NCI-H1092 treated with DMSO at 0.1 percent for 48 hours (cell line): ENCODE results near the gene FTO.

Experiments used
- DNase-seq: peaks from one replicate; lab custom pipeline; 2025; lab: John Stamatoyannopoulos, UW

FTO gene

DNA sequence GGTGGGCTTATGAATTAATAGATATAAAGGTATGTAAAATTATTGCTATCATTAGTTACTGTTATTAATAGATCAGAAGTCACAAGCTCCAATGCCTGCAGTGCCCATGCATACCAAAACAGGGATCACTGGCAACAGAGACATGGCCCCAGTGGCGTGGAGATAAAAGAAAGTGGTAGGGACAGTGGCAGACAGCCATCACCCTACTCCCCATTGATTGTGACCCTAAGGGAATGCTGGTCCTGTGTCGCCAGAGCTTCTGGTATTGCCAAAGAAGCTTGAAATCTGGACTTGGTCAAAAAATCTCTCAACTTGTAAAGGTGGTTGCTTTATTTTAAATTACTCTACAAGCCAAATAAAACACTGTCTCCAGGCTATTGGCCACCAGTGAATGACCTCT lies 303.5 kb downstream of the FTO start:
- DNase-seq, result no peak

GRCh38 chr16:54009464-54010176 lies 305.7 kb downstream of the FTO start:
- no peak for DNase-seq

DNA sequence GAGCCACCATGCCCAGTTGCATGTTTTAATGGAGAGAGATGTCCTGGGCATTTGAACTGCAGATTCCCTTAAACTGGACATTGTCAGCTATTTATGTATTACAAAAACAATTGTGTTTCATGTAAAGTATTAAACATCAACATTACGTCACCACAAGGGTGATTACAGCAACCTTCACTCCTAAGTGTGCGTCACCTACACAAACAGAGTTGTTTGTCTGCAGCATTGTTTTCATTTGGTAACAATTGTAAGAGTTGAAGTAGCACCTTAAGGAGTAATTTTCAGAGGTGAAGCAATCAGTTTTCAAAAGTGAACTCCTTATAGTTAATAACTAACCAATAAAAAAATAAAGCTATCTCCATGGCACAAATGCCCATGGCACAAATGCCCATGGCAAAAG lies 311.2 kb downstream of the FTO start:
- no peak for DNase-seq

- no peak for DNase-seq
Observed at GRCh38 chr16:54022362-54022761, 318.4 kb downstream of the FTO start.

DNA sequence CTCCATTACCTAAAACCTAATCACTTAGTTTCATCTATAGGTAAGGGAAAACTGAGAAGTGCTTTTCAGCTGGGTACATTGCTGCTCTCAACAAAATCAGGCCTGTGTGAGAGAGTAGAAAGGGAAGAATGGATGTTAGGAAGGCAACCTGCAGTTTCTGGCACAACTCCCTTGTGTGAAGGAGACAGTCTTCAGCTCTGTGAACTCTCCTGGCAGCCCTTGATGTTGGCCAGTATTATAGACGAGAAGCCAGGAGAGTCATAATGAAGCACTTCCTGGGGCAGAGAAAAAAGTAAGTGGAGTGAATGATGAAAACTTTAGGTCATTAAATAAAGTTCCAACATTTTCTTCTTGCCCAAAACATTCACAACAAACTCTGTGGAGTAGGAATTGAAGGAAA lies 322.5 kb downstream of the FTO start:
- DNase-seq, result no peak

DNA sequence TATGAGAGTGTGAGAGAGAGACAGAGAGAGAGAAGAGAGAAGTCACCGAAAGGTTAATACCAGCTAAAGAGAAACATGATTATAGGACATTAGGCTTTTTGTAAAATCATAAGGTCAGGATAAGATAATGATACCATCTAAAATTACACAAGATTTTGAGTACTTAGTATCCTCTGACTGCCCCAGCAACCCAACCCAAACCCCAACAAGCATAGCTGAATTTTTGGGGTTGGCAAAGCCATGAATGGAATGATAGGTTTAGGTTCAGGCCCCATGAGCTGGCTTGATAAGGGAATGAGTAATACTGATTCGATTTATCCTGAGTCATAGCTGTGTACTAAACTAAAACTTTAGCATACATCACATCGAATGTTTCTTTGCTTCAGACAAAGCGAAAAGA lies 323.1 kb downstream of the FTO start:
- no peak for DNase-seq

- DNase-seq, result no peak
Observed at GRCh38 chr16:54027558-54027957, 323.6 kb downstream of the FTO start.

DNA sequence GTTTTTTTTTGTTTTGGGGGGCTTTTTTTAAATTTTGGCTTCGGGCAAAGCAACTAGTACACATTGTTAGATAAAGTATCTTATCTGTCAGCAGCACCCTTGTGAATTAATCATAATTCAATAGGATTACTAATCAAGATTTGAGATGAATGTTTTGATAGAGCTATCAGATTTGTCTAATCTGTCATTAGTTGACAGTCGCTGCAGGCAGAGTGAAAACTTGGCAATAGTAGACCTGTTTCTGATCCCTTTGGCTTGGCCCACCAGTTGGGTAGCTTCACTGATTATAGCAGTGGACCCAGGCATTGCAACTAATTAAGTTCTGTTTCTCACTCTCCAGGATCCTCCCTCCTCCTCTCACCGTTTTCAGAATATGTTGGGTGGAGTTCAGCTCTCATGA lies 324.0 kb downstream of the FTO start:
- DNase-seq, result no peak

- no peak for DNase-seq
Observed at GRCh38 chr16:54030451-54030850, 326.5 kb downstream of the FTO start.

GRCh38 chr16:54031107-54031760 lies 327.3 kb downstream of the FTO start:
- DNase-seq, result no peak

GRCh38 chr16:54033747-54034146 lies 329.8 kb downstream of the FTO start:
- DNase-seq, result no peak

GRCh38 chr16:54034684-54035083 lies 330.7 kb downstream of the FTO start:
- no peak for DNase-seq

DNA sequence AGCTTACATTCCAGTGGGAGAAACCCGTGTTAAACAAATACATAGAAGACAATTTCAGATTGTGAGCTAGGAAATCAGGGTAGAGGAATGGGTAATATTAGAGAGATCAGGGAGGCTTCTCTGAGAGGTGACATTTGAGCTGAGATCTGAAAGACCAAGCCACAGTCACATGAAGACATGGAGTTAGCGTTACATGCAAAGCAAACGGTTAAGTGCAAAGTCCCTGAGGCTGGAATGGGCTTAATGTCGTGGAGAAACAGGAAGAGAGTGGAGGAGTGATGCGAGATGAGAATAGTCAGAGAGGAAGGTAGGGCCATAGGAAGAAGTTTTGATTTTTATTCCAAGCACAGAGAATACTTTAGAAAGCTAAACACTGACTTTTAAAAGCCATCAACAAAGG lies 336.5 kb downstream of the FTO start:
- no peak for DNase-seq

- DNase-seq, result no peak
Observed at GRCh38 chr16:54040975-54041374, 337.0 kb downstream of the FTO start.

DNA sequence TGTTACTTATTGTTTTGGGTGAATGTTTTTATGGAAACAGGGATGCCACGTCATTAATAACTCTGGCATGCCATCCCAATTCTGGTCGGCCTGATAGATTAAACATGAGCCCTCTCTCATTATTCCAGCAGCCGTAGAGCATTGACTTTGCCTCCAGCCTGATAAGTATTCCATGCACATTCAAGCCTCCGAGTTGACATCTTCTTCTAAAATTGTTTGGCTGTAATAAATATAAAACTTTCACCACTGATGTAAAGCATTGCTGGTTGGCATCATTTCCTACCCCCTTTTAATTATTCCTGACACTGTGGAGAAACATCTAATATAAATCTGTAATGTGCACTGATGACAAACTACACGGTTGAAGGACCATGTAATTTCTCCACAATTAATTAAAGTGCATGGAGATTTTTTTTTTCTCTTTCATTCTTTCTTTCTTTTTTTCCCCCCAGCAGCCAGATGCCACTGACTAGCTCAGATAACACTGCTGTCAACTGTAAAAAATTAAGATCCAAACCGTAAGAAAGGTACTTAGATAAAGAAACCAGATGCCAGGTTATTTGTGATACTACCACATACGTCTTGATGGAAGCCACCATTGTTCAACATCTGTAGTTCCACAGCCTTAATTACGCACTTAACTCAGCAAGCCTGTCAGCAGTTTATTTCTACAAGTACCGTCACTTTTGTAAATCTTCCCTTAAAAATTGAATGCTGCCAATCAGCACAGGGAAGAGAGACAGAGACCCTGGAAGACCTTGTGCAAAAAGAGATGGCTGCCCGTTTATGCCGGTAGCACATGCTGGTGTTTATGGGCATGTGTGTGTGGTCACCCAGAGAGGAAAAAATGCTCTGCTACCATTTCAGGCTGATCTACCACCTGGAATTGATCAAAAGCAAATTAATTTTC lies 344.9 kb downstream of the FTO start:
- DNase-seq, result peak; percentile 35

DNA sequence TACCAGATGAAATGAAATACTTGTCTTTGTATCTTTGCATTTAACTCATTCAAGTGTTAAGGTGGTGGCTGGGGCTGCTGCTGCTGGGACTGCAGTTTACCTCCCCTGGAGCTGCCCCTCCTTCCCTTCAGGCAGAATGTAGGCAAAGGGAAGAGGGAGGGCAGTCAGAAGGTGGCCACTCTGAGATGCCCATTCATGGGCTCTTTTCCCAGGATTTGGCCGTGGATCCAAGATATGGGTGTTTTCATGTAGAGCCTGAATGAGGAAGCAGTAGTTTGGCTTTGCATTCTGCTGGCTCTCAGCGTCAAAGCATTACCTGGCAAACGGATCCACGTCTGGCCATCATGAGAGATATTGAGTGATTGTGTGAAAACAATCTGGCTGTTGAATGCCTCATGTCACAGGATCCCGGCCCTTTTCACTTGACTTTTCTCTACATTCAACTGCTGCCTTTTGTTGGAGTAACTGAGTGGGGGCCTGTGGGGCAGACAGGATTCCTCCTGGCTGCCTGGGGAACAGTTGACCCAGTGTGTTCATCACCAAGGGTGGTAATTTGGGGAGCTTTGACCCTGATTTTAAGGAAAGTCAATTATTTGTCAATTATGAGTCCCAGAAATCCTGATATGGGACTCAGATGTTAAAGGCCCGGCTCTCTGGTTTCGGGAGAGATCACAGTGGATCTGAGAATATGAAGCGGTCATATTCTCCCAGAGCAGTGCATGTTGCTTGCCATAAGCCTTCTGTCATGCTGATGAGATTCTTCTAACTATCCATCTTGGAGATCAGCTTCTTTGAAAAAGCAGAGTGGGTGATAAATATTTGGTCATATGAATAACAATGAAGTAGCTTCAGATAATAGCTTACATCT lies 345.9 kb downstream of the FTO start:
- peak; percentile 30 for DNase-seq

- DNase-seq, result no peak
Observed at GRCh38 chr16:54050459-54051210, 346.7 kb downstream of the FTO start.

- no peak for DNase-seq
Observed at GRCh38 chr16:54051821-54052220, 347.9 kb downstream of the FTO start.

GRCh38 chr16:54052271-54052670 lies 348.3 kb downstream of the FTO start:
- no peak for DNase-seq

DNA sequence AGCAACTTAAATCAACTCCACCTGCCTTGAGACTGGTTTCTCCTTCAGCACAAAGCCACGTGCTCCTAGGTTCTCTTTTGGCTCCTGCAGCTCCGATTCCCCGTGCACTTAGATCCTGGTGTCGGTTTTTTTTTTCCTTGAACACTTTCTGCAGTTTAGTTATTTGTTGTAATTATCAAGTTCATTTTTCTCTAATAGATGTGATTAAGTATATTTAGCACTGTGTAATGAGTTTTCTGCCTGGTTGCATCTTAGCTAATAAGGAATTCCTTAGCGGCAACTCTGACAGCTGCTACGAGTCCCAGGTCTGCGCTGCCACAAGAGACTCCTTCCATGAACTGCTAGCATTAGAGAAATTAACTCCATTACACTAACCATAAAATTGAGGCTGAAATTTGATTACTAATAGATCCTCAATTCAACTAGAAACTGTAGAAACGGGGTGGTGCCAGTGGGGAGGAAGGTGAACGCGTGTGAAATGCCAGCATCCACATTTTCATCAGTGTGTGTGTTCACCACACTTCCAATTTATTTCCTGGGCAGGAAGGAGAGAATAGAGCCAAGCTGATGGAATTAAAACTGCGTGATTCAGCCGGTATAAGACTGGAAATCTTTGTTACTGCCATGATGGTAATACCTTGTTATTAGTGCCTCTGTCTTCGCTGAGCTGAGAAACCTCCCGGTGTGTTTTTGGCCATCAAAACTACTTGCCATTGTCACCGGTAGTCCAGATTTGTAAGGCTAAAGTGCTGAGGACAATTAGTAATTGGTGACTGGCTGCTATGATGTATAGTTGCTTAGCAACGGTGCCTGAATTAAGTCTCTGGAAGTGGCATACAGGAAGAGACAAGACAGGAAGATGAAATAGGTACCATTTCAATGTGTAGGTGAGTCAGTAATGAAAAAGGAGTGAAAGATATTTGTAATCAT lies 350.2 kb downstream of the FTO start:
- DNase-seq, result peak; percentile 68
